Stimulated activated CD4-positive, alpha-beta T cell treated with anti-CD3 and anti-CD28 coated beads, TNF-alpha, amount 100 ng/mL, for 4 hours (primary cell): ENCODE measurements around the gene FCRL4.
"Not testable (repeated sequence)": the region's sequence is repeated elsewhere in the genome, so short reads cannot be mapped to it uniquely, and the experiment has no call there.

ENCODE experiments used
- DNase-seq, 3 experiments: peaks; one replicate each; pipeline ENCODE4 v3.0.0-alpha.2; 2020; ENCODE audit warnings: low read depth in 3 of 3

The FCRL4 gene

DNA sequence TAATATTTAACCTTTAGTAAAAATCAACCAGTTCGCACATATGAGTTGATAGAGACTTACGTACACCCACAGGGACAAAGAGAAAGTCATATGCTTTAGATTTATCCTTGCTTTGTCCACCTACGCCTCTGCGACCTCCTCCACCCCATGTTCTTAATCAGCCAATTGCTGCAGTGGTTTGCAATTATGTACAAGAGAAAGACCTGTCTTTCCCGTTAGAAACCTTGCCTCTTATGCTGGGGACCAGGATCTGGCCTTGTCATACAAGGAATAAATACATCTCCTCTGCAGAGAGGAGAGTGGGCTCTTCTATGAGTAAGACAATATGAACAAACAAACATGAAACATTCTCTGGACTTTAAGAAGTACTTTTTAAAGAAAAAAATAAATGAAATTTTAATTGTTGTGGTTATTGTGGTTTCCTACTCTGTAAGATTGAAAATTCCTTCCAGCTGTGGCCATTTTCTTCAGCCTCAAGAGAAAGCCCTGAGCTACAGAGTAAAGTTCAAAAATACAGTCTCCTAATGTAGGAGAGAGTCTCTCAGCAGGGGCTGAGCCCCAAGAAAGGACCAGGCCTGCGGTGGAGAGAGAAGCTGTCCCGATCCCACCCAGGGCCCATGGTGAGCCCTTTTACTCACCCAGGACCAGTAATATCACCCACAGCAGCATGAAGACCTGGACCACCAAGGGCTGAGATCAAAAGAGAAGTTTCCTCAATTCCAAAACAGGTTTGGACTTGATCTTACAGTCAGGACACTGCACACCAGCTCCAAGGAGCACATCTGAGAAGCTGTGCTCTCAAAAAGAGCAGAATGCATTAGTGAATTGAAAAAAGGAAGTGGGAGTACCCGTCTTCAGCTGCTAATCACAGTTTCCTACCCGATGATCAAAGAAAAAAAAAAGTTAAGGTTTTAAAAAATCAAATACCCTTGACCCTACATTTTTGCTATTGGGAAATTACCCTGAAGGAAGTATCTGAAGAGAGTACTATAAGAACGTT is 45.9 kb downstream of the FCRL4 start, which contains the start of gene FCRL5:
TSS of gene FCRL5 (minus strand) at position 822 of the 1,000 bp plus-strand sequence. CDS start at position 669, 153 bp downstream.
- no peak for DNase-seq

DNA sequence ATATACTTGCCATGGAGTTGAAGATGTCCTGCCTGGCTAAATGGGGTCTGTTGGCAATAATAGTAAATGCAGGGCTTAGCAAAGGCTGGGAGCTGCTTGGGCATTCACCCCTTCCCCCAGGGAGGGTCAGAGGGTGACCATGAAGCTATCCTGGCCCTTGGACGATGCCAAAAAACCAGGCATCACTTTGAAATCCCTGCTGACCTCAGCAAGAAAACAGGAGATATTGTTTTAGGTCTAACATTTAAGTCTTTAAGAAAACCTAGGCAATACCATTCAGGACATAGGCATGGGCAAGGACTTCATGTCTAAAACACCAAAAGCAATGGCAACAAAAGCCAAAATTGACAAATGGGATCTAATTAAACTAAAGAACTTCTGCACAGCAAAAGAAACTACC is 49.8 kb downstream of the FCRL4 start:
- DNase-seq: not testable (repeated sequence)

DNA sequence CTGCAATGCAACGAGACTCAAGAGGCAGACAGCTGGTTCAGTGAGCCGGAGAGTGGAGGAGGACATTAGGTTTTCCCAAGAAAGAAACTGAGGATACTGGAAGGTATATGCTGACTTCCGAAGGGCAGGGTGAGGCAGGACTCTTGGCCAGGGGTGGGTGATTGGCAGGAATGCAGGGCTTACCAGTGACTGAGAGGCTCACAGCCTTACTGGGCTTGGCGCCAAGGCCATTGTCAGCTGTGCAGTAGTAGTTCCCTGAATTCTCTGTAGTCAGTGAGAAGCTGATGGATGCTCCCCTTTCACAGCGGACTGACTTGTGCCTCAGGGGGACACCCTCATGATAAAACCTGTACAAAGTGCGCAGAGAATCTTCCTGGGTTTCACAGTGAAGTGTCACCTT is 55.2 kb downstream of the FCRL4 start:
- DNase-seq: no peak

DNA sequence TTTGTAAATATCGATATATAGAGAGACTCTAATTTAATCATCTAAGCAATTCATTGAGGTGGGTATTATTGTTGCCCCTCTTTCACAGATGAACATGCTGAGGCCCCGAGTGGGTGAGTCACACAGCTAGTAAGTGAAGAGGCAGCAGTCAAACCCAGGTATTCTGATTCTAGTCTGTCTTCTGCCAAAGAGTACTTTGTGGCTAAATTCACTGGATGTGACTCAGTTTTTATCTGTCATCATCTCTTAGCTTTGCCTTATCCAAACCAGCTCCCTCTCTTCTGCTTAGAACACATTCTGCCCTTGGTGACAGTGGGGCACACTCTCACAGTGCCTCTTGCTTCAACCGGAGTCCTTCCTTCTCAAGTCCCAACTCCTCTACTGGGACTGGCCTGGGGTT is 57.0 kb downstream of the FCRL4 start:
- DNase-seq: no peak

DNA sequence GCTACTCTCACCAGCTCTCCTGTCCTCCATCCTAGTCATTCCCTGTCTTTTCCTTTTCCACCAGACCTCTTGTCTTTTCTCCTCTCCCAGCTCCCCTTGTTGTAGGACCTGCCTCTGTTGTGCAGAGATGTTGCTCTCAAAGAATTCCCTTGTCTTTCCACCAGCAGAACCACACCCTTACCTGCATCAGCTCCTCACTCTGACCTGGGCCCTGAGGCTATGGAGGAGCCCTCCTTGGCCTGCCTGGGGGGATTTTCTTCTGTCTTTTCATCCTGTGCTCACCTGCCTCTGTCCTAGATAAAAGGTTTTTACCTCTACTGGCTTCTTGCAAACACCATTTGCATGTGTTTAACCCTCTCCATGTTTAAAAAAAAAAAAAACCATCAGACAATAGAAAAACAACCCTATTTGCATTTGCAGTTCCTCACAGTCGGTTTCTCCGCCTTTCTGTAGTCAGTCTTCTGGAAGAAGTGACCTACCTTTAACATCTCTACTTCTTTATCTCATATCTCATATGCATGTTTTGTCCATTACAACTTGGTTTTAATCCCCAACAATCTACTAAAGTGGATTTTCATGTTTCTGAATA is 57.6 kb downstream of the FCRL4 start:
- DNase-seq: no peak

DNA sequence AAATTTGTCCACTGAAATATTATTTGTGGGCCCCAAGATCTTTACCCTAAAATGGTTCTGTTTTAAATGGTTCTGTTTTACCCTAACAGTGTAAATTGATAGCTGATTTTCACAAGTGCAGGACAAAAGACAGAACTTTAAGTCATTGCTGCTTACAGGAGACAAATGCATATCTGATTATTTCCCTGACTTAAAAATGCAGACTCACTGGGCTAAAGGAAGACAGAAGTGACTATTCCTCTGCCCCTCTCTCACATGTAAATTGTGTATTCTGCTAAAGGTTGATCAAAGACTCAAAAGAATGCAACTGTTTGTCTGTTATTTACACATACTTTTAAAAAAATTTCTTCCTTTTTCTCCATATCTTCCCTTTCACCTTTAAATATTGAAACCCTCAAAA is 58.3 kb downstream of the FCRL4 start:
- no peak for DNase-seq

DNA sequence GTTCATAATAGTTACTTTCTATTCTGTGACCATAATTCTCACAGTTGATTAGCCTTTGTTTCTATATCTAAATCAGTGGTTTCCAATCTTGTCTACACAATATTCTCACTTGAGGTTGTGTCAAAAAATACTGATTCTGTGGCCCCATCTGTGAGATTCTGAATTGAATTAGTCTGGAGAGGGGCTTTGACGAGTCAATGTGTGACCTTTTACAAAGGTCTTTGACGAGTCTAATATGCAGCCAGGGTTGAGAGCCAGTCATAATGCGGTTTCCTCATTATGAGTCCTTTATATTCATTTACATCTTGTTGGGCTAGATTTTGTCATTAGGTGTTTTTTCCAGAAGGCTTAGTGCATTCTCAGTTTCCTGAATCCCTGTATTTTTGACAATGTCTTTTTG is 65.3 kb downstream of the FCRL4 start:
- no peak for DNase-seq

DNA sequence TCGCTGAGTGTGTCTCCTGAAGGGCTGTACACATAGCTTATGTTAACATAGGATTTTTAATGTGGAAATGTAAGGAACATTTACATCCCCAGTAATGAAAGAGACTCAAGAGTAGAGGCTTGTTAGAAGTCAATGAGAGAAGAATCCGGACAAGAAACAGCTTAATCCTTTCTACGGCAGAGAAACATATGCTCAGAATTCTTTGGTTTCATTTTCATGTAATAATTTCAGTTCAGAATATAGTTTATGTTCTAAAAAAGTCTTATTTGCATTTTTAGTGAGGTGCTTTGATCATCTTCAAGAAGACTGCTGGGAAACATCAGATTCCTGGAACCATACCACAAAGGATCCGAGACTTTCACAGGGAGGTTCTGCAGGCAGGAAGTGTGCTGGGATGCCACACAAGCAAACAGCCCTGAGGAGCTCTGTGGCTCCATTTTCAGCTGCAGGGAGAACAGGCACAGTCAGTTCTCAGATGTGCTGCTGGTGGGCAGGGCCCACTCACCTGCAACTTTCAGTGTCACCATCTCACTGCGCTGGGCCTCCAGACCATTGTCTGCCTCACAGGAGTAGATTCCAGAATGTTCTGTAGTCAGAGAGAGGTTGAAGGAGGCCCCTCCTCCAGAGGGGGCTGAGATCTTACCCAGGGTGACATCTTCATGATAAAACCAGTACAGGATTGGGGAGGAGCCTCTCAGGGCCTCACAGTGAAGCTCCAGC is 74.0 kb downstream of the FCRL4 start:
- no peak for DNase-seq
